Karpas-422 (cell line): ENCODE data around the gene SLC12A9. TPM values are rescaled to one million over a fixed set of nuclear protein-coding genes. Genes with fewer than 3 reads are reported as not detected.

Source experiments
- DNase-seq: peaks from one replicate; pipeline ENCODE4 v3.0.0-alpha.2; 2015
- H2AFZ ChIP-seq: fragments of 200-600 bp; sonication (generic); 2 replicates; pipeline ENCODE4 v1.6.1; 2014; ENCODE audit warnings: antibody characterized with exemption, low read length, mixed read lengths
- H3K27ac ChIP-seq: fragments of 200-600 bp; sonication (generic); 2 replicates; pipeline ENCODE4 v1.5.1; 2014; ENCODE audit warnings: mild to moderate bottlenecking, low read length, moderate library complexity
- H3K27me3 ChIP-seq: fragments of 200-600 bp; sonication (generic); 2 replicates; pipeline ENCODE4 v1.6.1; 2014; ENCODE audit warnings: low read length, mixed read lengths
- H3K36me3 ChIP-seq: fragments of 200-600 bp; sonication (generic); 2 replicates; pipeline ENCODE4 v1.6.1; 2014; ENCODE audit warnings: low read length, mixed read lengths; ENCODE audit not compliant: insufficient read depth
- H3K4me1 ChIP-seq: fragments of 200-600 bp; sonication (generic); 2 replicates; pipeline ENCODE4 v1.6.1; 2014; ENCODE audit warnings: mild to moderate bottlenecking, low read length, mixed read lengths
- H3K4me2 ChIP-seq: fragments of 200-600 bp; sonication (generic); 2 replicates; pipeline ENCODE4 v1.6.1; 2014; ENCODE audit warnings: low read length, low read depth, mild to moderate bottlenecking; ENCODE audit not compliant: poor library complexity, severe bottlenecking
- H3K4me3 ChIP-seq: fragments of 200-600 bp; sonication (generic); 2 replicates; pipeline ENCODE4 v1.5.1; 2014; ENCODE audit warnings: mild to moderate bottlenecking, antibody characterized with exemption, low read length, mixed read lengths
- H3K79me2 ChIP-seq: fragments of 200-600 bp; sonication (generic); 2 replicates; pipeline ENCODE4 v1.6.1; 2014; ENCODE audit warnings: mild to moderate bottlenecking, low read length, mixed read lengths
- H3K9ac ChIP-seq: fragments of 200-600 bp; sonication (generic); 2 replicates; pipeline ENCODE4 v1.6.0; 2014; ENCODE audit warnings: low read length
- H3K9me2 ChIP-seq: fragments of 200-600 bp; sonication (generic), shearing (Covaris generic); replicated peaks from 2 replicates; pipeline ENCODE4 v1.6.0; 2014; ENCODE audit warnings: mild to moderate bottlenecking, low read length, moderate library complexity; ENCODE audit not compliant: insufficient read depth
- H3K9me3 ChIP-seq: fragments of 300-700, 200-600 bp; sonication (generic); 2 replicates; pipeline ENCODE4 v1.6.1; 2014; ENCODE audit warnings: low read length, mixed read lengths
- H4K20me1 ChIP-seq: fragments of 200-600 bp; sonication (generic); 2 replicates; pipeline ENCODE4 v1.6.1; 2014; ENCODE audit warnings: mild to moderate bottlenecking, antibody characterized with exemption, low read length, low read depth; ENCODE audit not compliant: insufficient read depth
- total RNA-seq: library from RNA; depleted of rRNA; stranded (reverse); fragments of >200 nt; shearing (Covaris generic); gene quantifications from 2 replicates; pipeline ENCODE4 v1.2.3, GENCODE V29; 2014; ENCODE audit warnings: low replicate concordance

Gene SLC12A9
- total RNA-seq, 1 experiment from 2014 or later: 21.0 TPM

DNA sequence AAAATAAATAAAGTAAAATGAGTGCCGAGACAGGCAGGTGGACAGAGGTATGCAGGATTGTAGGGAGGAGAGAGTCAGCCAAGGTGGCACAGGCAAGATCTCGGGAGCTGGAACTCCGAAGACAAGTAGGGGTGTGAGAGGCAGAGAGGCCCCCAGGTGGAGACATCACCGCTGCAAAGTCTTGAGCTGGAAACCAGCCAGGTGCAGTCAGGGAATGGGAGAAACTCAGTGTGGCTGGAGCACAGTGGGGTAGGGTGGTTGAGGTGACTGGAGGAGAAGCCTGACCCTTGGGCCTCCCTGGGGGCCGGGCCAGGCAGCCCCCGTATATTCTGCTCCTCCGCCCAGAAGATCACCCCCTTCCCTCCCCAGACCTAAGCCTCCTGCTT is 29.4 kb upstream of the SLC12A9 start:
- Histone ChIP-seq H3K4me3 (no peak overlapping the region), H4K20me1 (no peaks in the 10 kb centered on the region), H2AFZ (no peak overlapping the region), H3K36me3 (no peaks in the 10 kb centered on the region), H3K4me2 (no peak overlapping the region), H3K27me3 (no peaks in the 10 kb centered on the region), H3K27ac (no peak overlapping the region), H3K9me2 (no peaks in the 10 kb centered on the region), H3K4me1 (no peaks in the 10 kb centered on the region), H3K79me2 (no peaks in the 10 kb centered on the region), H3K9ac (no peak overlapping the region), H3K9me3 (no peaks in the 10 kb centered on the region)
- DNase-seq: no peak

GRCh38 chr7:100823534-100823933 is 29.0 kb upstream of the SLC12A9 start:
- H3K4me1 ChIP-seq: no peaks in the 10 kb centered on the region
- H3K27ac ChIP-seq: no peak overlapping the region
- H4K20me1 ChIP-seq: no peaks in the 10 kb centered on the region
- no peak overlapping the region for H3K4me3 ChIP-seq
- no peaks in the 10 kb centered on the region for H3K36me3 ChIP-seq
- H2AFZ ChIP-seq: no peak overlapping the region
- H3K79me2 ChIP-seq: no peaks in the 10 kb centered on the region
- H3K9ac ChIP-seq: no peak overlapping the region
- no peak overlapping the region for H3K4me2 ChIP-seq
- no peaks in the 10 kb centered on the region for H3K27me3 ChIP-seq
- no peaks in the 10 kb centered on the region for H3K9me3 ChIP-seq
- H3K9me2 ChIP-seq: no peaks in the 10 kb centered on the region
- DNase-seq: no peak

DNA sequence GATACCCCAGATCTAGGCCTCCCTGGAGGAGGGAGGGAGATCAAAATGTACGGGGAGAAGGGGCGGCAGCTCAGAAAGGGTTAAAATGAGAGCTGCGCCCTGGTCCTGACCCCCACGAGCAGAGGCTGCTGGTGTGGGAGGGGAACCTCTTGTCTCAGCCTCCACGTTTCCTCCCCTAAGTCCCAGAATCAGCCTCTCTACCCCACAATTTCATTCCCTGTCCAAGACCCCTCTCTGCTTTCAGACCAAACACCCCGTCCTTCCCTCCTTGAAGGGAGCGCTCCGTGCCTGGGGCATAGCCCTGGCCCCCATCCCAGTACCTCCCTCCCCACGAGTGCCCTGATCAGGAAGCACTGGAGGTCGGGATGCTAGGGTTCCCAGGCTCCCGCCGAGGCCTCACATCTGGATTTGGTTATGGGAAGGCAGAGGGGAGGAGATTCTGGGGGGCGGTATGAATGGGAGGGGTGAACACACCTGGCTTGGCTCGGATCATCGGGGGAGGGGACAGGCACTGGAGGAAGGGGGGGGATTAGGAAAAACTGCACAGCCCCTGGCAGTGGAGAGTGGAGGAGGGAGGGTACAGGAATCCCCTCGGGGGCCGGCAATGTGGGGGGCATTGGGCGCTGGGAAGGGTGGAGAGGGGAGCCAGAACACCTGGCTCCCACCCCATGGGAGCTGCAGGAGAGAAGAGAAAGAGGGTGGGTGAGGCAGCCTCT is 27.9 kb upstream of the SLC12A9 start:
- Histone ChIP-seq H3K4me2 (no peak overlapping the region), H2AFZ (no peak overlapping the region), H3K9ac (no peak overlapping the region), H4K20me1 (no peaks in the 10 kb centered on the region), H3K36me3 (no peaks in the 10 kb centered on the region), H3K79me2 (no peaks in the 10 kb centered on the region), H3K9me3 (no peaks in the 10 kb centered on the region), H3K27ac (no peak overlapping the region), H3K27me3 (no peaks in the 10 kb centered on the region), H3K9me2 (no peaks in the 10 kb centered on the region), H3K4me3 (no peak overlapping the region), H3K4me1 (no peaks in the 10 kb centered on the region)
- no peak for DNase-seq

DNA sequence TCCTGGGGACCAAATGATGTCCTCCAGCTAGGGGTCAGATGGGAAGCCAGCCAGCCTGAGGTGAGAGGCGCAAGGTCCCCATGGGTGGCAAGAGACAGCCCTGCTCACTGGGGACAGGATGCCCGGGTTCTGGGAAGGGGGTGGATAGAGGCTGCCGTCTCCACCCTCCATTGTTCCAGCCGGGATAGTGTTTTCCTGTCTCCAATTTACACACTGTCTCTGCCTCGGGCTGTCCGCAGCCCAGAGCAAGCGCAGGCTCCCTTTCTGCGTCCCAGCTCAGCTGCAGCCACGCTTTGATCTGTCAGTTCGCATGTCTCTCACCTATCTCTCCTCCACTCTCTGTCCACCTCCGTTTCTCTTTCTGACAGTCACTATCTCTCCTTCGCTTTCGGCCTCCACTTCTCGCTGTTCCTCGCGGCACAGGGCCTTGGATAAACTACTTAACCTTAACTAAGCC is 27.3 kb upstream of the SLC12A9 start:
- no peak overlapping the region for H3K4me3 ChIP-seq
- H2AFZ ChIP-seq: no peak overlapping the region
- no peaks in the 10 kb centered on the region for H3K27me3 ChIP-seq
- H3K9me2 ChIP-seq: no peaks in the 10 kb centered on the region
- H3K9me3 ChIP-seq: no peaks in the 10 kb centered on the region
- H3K4me2 ChIP-seq: no peak overlapping the region
- H3K9ac ChIP-seq: no peak overlapping the region
- no peaks in the 10 kb centered on the region for H4K20me1 ChIP-seq
- DNase-seq: no peak
- no peak overlapping the region for H3K27ac ChIP-seq
- no peaks in the 10 kb centered on the region for H3K79me2 ChIP-seq
- H3K4me1 ChIP-seq: no peaks in the 10 kb centered on the region
- H3K36me3 ChIP-seq: no peaks in the 10 kb centered on the region

DNA sequence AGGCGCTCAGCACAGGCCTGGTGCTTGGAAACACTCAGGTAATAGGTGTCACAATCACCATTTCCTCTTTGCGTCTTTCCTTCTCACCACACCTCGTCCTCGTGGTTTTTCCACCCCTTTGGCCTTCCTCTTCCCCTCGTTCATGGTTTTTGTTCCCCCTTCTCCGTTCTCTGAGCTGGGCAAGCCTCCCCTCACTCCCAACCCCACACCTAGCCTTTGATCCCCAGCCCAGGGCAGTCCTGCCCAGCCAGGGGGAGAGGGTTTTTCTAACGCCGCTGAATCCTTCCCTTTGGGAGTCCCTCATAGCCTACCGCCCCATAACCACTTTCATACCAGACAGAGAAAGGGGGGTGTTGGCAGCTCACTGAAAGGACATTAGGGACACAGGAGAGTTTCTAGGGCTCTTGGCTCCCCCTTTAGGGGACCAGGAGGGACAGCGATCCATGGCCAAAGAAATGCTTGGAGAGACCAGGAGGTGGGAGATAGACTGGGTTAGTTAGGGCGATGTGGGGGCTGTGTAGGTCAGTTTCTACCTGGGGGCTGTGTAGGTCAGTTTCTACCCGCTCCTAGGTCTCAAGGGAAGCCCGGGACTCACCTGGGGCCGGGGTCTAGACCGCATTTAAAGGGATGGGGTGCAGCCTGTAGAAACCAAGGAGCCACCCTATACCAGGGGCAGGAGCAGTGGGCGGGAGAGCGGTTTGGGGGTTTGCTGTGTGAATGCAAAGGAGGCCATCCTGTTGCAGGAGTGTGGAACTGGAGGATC is 26.6 kb upstream of the SLC12A9 start:
- Histone ChIP-seq H3K9me3 (no peaks in the 10 kb centered on the region), H3K36me3 (no peaks in the 10 kb centered on the region), H2AFZ (no peak overlapping the region), H3K9me2 (no peaks in the 10 kb centered on the region), H3K4me3 (no peak overlapping the region), H3K27ac (no peak overlapping the region), H3K79me2 (no peaks in the 10 kb centered on the region), H3K4me1 (no peaks in the 10 kb centered on the region), H3K27me3 (no peaks in the 10 kb centered on the region), H4K20me1 (no peaks in the 10 kb centered on the region), H3K9ac (no peak overlapping the region), H3K4me2 (no peak overlapping the region)
- DNase-seq: peak; percentile 45

- H3K9me2 ChIP-seq: no peaks in the 10 kb centered on the region
- H3K9ac ChIP-seq: no peak overlapping the region
- H3K36me3 ChIP-seq: no peaks in the 10 kb centered on the region
- H4K20me1 ChIP-seq: no peaks in the 10 kb centered on the region
- H2AFZ ChIP-seq: no peak overlapping the region
- H3K4me2 ChIP-seq: no peak overlapping the region
- DNase-seq: no peak
- no peak overlapping the region for H3K27ac ChIP-seq
- no peaks in the 10 kb centered on the region for H3K4me1 ChIP-seq
- H3K9me3 ChIP-seq: no peaks in the 10 kb centered on the region
- no peaks in the 10 kb centered on the region for H3K79me2 ChIP-seq
- H3K27me3 ChIP-seq: no peaks in the 10 kb centered on the region
- H3K4me3 ChIP-seq: no peak overlapping the region
These were observed 25.8 kb upstream of the SLC12A9 start for GRCh38 chr7:100826514-100827329.

GRCh38 chr7:100827330-100828226 is 24.9 kb upstream of the SLC12A9 start, which contains the start of gene EPHB4:
Gene EPHB4, minus strand, starts transcription at chr7:100827523. Its CDS starts 493 bp downstream, at chr7:100827030.
- H3K27me3 ChIP-seq: no peaks in the 10 kb centered on the region
- H3K4me3 ChIP-seq: no peak within 1 kb of the TSS
- no peaks in the 10 kb centered on the region for H3K9me3 ChIP-seq
- H3K36me3 ChIP-seq: no peaks in the 10 kb centered on the region
- H3K9ac ChIP-seq: no peak within 1 kb of the TSS
- no peaks in the 10 kb centered on the region for H3K9me2 ChIP-seq
- H3K27ac ChIP-seq: no peak within 1 kb of the TSS
- DNase-seq: no peak
- no peaks in the 10 kb centered on the region for H4K20me1 ChIP-seq
- no peak within 1 kb of the TSS for H3K4me2 ChIP-seq
- no peaks in the 10 kb centered on the region for H3K79me2 ChIP-seq
- H3K4me1 ChIP-seq: no peaks in the 10 kb centered on the region
- no peak within 1 kb of the TSS for H2AFZ ChIP-seq
